Measurements from ENCODE around the gene KLHL26. TPM values are rescaled to one million over a fixed set of nuclear protein-coding genes. Genes with fewer than 3 reads are reported as not detected.

KLHL26 gene
- total and polyA plus RNA-seq, 9 of the 15 experiments (the other 6 are each of a cell fraction or from before 2014, with no cell fraction given): 0.13 to 13.3 (median 1.4) TPM

DNA sequence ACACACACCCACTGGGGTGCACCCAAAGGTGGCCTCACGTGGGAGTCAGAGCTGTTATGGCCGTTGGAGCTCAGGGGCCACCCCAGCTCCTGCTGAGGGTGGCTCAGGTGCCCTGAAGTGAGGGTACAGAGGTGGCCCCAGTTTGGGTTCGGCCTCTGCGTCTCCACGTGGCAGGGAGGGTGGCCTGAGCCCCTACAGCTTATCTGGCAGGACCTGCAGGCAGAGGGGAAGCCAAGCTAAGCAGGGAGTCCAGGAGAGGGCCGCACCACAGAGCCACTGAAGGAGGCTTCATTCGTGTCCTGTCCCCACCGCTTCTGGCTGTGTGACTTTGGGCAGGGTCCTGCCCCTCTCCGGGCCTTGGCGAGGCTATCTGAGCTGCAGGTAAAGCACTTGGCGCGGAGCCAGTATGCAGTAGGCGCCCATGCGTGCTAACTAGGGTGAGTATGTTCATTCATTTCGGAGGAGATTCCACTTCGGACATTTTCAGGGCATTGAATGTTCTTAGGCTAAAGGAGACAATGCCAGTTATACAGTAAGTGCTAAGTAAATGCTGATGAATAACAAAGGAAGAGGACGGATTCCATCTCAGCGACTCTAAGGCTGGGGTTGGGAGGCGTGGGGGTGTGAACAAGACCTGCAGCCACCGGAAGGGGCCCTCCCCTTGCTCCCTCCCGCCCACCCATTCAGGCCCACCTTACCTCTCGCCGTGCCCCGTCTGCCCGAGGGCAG lies 43.3 kb upstream of the KLHL26 start:
- Histone ChIP-seq H3K27me3 (ENCODE audit: control insufficient read depth in 2 of 2, insufficient read depth in 2 of 2, low read length in 2 of 2) (no peaks in the 10 kb centered on the region), H3K36me3 (ENCODE audit: control insufficient read depth, insufficient read depth, low read length) (peaks cover 5% of the 10 kb centered on the region; the same call in 2 of the 3 replicates), H3K27ac (ENCODE audit: extremely low read depth, low read depth, low read length) (no peak overlapping the region; the same call in 2 of the 3 replicates), H2AFZ (ENCODE audit: low read depth, low read length) (peak overlapping the region; percentile 16; the same call in 1 of the 2 replicates), H3K79me2 (ENCODE audit: control insufficient read depth, insufficient read depth, low read length) (peaks cover 15% of the 10 kb centered on the region), H3K9me3 (replicated peaks; ENCODE audit: control insufficient read depth, insufficient read depth, low read depth, low read length) (no peaks in the 10 kb centered on the region), H3K4me3 (no peak overlapping the region; the same call in 1 of the 2 replicates), H4K20me1 (replicated peaks; ENCODE audit: control insufficient read depth, insufficient read depth, low read length) (peaks cover 6% of the 10 kb centered on the region; the same call in 1 of the 2 replicates), H3K4me1 (replicated peaks in 1 of 2; ENCODE audit: control insufficient read depth in 2 of 2, insufficient read depth in 2 of 2, low read length in 2 of 2) (peaks cover 28 to 86% of the 10 kb centered on the region in 2 experiments), H3K9me1 (ENCODE audit: control insufficient read depth, insufficient read depth, low read length) (no peaks in the 10 kb centered on the region), H3K9ac (ENCODE audit: insufficient read depth in 1 of 2, low read depth in 2 of 2, low read length in 2 of 2) (peak overlapping the region; percentile 3 to 91; a peak in 2 of 4 replicates), H3K4me2 (ENCODE audit: insufficient read depth, low read length) (peak overlapping the region; percentile 33)
- peak in 3 of 4 experiments; percentile 53 to 57 (median 54) for DNase-seq (ENCODE audit: extremely low read depth in 1 of 4, low spot score in 3 of 4)
- BruUV-seq (replicated peaks): no TSS peak
- no peak for ATAC-seq
- in situ Hi-C loops (cut with MboI) (no loop called here), intact Hi-C loops (cut with micrococcal nuclease) (loop anchor here (5.0 to 10.0 kb wide), 4 partner anchors 44 to 251 kb away; partner anchors contain the start of gene KLHL26)
- ChIA-PET CTCF (ENCODE audit: low intra/inter-chr PET ratio) (interaction anchor here (0.7 to 1.1 kb wide), 2 partner anchors 82 to 97 kb away, joined by 3 to 5 read pairs; no protein-coding TSS in a partner anchor), POLR2A (interaction anchor here (0.6 to 2.1 kb wide), 8 partner anchors 9 to 1039 kb away, joined by 3 to 6 read pairs (median 4); no protein-coding TSS in a partner anchor)
- WGBS (ENCODE audit: insufficient coverage, low coverage, missing lambda C conversion rate): 24% methylated on average over 21 of the region's 25 CpGs
- FAIRE-seq: peak; percentile 71
- TF ChIP-seq PHF21A (IDR thresholded peaks at IDR 0.05; ENCODE audit: borderline replicate concordance, low read depth) (no peak), TARDBP (IDR thresholded peaks at IDR 0.05) (no peak), HNRNPUL1 (IDR thresholded peaks at IDR 0.05; ENCODE audit: low read length) (no peak), ZNF263 (CRISPR knock-in tag; IDR thresholded peaks at IDR 0.05; ENCODE audit: borderline replicate concordance) (peak; percentile 8; the same call in 1 of the 2 replicates), NFIX (CRISPR knock-in tag; IDR thresholded peaks at IDR 0.05; ENCODE audit: low read depth) (peak; percentile 46), TCF3 (CRISPR knock-in tag; IDR thresholded peaks at IDR 0.05) (0 out of 2 replicates have a peak, but pooled peaks have one; percentile 7), SMARCA4 (IDR thresholded peaks at IDR 0.05) (no peak), HCFC1 (IDR thresholded peaks at IDR 0.05; ENCODE audit: low read depth, low read length) (no peak), SP2 (IDR thresholded peaks at IDR 0.05; ENCODE audit: extremely low read depth, low read depth, low read length, poor library complexity, severe bottlenecking) (no peak)
- TF ChIP-seq, protein P1, sequence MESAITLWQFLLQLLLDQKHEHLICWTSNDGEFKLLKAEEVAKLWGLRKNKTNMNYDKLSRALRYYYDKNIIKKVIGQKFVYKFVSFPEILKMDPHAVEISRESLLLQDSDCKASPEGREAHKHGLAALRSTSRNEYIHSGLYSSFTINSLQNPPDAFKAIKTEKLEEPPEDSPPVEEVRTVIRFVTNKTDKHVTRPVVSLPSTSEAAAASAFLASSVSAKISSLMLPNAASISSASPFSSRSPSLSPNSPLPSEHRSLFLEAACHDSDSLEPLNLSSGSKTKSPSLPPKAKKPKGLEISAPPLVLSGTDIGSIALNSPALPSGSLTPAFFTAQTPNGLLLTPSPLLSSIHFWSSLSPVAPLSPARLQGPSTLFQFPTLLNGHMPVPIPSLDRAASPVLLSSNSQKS (CRISPR knock-in tag; IDR thresholded peaks at IDR 0.05): no peak
- TF ChIP-seq, protein P2, sequence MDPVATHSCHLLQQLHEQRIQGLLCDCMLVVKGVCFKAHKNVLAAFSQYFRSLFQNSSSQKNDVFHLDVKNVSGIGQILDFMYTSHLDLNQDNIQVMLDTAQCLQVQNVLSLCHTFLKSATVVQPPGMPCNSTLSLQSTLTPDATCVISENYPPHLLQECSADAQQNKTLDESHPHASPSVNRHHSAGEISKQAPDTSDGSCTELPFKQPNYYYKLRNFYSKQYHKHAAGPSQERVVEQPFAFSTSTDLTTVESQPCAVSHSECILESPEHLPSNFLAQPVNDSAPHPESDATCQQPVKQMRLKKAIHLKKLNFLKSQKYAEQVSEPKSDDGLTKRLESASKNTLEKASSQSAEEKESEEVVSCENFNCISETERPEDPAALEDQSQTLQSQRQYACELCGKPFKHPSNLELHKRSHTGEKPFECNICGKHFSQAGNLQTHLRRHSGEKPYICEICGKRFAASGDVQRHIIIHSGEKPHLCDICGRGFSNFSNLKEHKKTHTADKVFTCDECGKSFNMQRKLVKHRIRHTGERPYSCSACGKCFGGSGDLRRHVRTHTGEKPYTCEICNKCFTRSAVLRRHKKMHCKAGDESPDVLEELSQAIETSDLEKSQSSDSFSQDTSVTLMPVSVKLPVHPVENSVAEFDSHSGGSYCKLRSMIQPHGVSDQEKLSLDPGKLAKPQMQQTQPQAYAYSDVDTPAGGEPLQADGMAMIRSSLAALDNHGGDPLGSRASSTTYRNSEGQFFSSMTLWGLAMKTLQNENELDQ (CRISPR knock-in tag; IDR thresholded peaks at IDR 0.05; ENCODE audit: borderline replicate concordance): no peak
- TF ChIP-seq, protein P3, sequence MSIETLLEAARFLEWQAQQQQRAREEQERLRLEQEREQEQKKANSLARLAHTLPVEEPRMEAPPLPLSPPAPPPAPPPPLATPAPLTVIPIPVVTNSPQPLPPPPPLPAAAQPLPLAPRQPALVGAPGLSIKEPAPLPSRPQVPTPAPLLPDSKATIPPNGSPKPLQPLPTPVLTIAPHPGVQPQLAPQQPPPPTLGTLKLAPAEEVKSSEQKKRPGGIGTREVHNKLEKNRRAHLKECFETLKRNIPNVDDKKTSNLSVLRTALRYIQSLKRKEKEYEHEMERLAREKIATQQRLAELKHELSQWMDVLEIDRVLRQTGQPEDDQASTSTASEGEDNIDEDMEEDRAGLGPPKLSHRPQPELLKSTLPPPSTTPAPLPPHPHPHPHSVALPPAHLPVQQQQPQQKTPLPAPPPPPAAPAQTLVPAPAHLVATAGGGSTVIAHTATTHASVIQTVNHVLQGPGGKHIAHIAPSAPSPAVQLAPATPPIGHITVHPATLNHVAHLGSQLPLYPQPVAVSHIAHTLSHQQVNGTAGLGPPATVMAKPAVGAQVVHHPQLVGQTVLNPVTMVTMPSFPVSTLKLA (conservative IDR thresholded peaks at IDR 0.05): peak; percentile 31 to 34; a peak in 3 of 4 replicates
- TF ChIP-seq, protein P4, sequence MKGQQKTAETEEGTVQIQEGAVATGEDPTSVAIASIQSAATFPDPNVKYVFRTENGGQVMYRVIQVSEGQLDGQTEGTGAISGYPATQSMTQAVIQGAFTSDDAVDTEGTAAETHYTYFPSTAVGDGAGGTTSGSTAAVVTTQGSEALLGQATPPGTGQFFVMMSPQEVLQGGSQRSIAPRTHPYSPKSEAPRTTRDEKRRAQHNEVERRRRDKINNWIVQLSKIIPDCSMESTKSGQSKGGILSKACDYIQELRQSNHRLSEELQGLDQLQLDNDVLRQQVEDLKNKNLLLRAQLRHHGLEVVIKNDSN (CRISPR knock-in tag; IDR thresholded peaks at IDR 0.05): no peak
- TF ChIP-seq, protein P5, sequence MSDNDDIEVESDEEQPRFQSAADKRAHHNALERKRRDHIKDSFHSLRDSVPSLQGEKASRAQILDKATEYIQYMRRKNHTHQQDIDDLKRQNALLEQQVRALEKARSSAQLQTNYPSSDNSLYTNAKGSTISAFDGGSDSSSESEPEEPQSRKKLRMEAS (CRISPR knock-in tag; IDR thresholded peaks at IDR 0.05): peak; percentile 35; the same call in 1 of the 2 replicates
